GM23248 (cell line): ENCODE results near the gene CCND2. TPM values are rescaled to one million over a fixed set of nuclear protein-coding genes. Genes with fewer than 3 reads are reported as not detected.

ENCODE experiments used
- DNase-seq: peaks from one replicate; pipeline ENCODE4 v3.0.0-alpha.2; 2015
- H2AFZ ChIP-seq: fragments of 200-600 bp; sonication (generic); 2 replicates; pipeline ENCODE4 v1.6.1; 2016; ENCODE audit warnings: antibody characterized with exemption
- H3F3A ChIP-seq: fragments of 200-600 bp; sonication (generic); 2 replicates; pipeline ENCODE4 v1.6.1; 2016; ENCODE audit warnings: mild to moderate bottlenecking, antibody characterized with exemption, mixed run types; ENCODE audit not compliant: insufficient read depth
- H3K27ac ChIP-seq: fragments of 200-600 bp; sonication (generic); 2 replicates; pipeline ENCODE4 v1.5.1; 2016; ENCODE audit warnings: mild to moderate bottlenecking
- H3K27me3 ChIP-seq: fragments of 200-600 bp; sonication (generic); replicated peaks from 2 replicates; pipeline ENCODE4 v1.6.1; 2016; ENCODE audit warnings: mild to moderate bottlenecking; ENCODE audit not compliant: insufficient read depth
- H3K36me3 ChIP-seq: fragments of 200-600 bp; sonication (generic); 2 replicates; pipeline ENCODE4 v1.6.1; 2016; ENCODE audit warnings: low read depth, mild to moderate bottlenecking
- H3K4me1 ChIP-seq: fragments of 200-600 bp; sonication (generic); 2 replicates; pipeline ENCODE4 v1.6.1; 2016; ENCODE audit warnings: mild to moderate bottlenecking; ENCODE audit not compliant: insufficient read depth
- H3K4me2 ChIP-seq: fragments of 200-600 bp; sonication (generic); one replicate; pipeline ENCODE4 v1.6.1; 2016; ENCODE audit warnings: mild to moderate bottlenecking; ENCODE audit not compliant: unreplicated experiment
- H3K4me3 ChIP-seq: fragments of 200-600 bp; sonication (generic); 2 replicates; pipeline ENCODE4 v1.5.1; 2016; ENCODE audit warnings: mild to moderate bottlenecking
- H3K79me2 ChIP-seq: fragments of 200-600 bp; sonication (generic); 2 replicates; pipeline ENCODE4 v1.6.1; 2016; ENCODE audit warnings: mild to moderate bottlenecking; ENCODE audit not compliant: insufficient read depth
- H3K9ac ChIP-seq: fragments of 200-600 bp; sonication (generic); 2 replicates; pipeline ENCODE4 v1.6.1; 2016; ENCODE audit warnings: mild to moderate bottlenecking
- H3K9me2 ChIP-seq: fragments of 200-600 bp; sonication (generic); 2 replicates; pipeline ENCODE4 v1.6.1; 2016; ENCODE audit warnings: mixed run types, mild to moderate bottlenecking, moderate library complexity; ENCODE audit not compliant: insufficient read depth
- H3K9me3 ChIP-seq: fragments of 200-600 bp; sonication (generic); one replicate; pipeline ENCODE4 v1.6.1; 2017; ENCODE audit warnings: low read depth
- H4K20me1 ChIP-seq: fragments of 200-600 bp; sonication (generic); 2 replicates; pipeline ENCODE4 v1.6.0; 2016; ENCODE audit not compliant: insufficient read depth
- EZH2 ChIP-seq: fragments of 200-600 bp; sonication (generic); IDR thresholded peaks from 2 replicates; pipeline ENCODE4 v1.6.1; 2018; ENCODE audit warnings: antibody characterized with exemption, mild to moderate bottlenecking; ENCODE audit not compliant: insufficient read depth, poor library complexity, severe bottlenecking
- EZH2phosphoT487 ChIP-seq: fragments of 200-600 bp; sonication (generic); IDR thresholded peaks from 2 replicates; pipeline ENCODE4 v1.6.1; 2018; ENCODE audit warnings: antibody characterized with exemption, moderate library complexity, mild to moderate bottlenecking, low read depth; ENCODE audit not compliant: insufficient read depth
- WGBS, 2 experiments: methylation state at CpG; one replicate each; pipeline ENCODE4 v1.1.6; 2015 to 2017; ENCODE audit warnings: low lambda C conversion rate in 2 of 2, low coverage in 1 of 2; ENCODE audit errors: missing lambda C conversion rate in 2 of 2; 5-methylcytosine and 5-hydroxymethylcytosine counted together
- in situ Hi-C: fragments of 300-500 bp; cut with MboI; formaldehyde crosslinking; loops from 2 replicates; pipeline ENCODE4 v1.15.0; 2020
- polyA plus RNA-seq: library from polyadenylated mRNA; unstranded; fragments of >200 nt; fragmentation: Nextera tagmentation; extraction: Ambion mirVana; gene quantifications from 2 replicates; pipeline ENCODE4 v1.2.1, GENCODE V29; 2016
- total RNA-seq: library from RNA; depleted of rRNA; stranded (reverse); fragments of >200 nt; shearing (Covaris generic); gene quantifications from 2 replicates; pipeline ENCODE4 v1.2.3, GENCODE V29; 2014

CCND2 gene
- total and polyA plus RNA-seq, 2 experiments from 2014 or later: 2.9 to 4.9 TPM

GRCh38 chr12:4228122-4228580, 45.4 kb upstream of the CCND2 start:
- in situ Hi-C loops: no loop called here
- no peaks in the 10 kb centered on the region for H3K4me1 ChIP-seq
- H3K9ac ChIP-seq: no peak overlapping the region
- H3K27me3 ChIP-seq: no peaks in the 10 kb centered on the region
- no peak overlapping the region for H2AFZ ChIP-seq
- H3F3A ChIP-seq: no peaks in the 10 kb centered on the region
- TF ChIP-seq EZH2phosphoT487: no peak
- H3K36me3 ChIP-seq: no peaks in the 10 kb centered on the region
- no peak overlapping the region for H3K4me2 ChIP-seq
- H3K79me2 ChIP-seq: no peaks in the 10 kb centered on the region
- WGBS, 2 experiments: 37 to 45% methylated on average over 18 of the region's 18 CpGs
- H3K4me3 ChIP-seq: no peak overlapping the region
- no peak for DNase-seq
- no peaks in the 10 kb centered on the region for H3K9me3 ChIP-seq
- no peaks in the 10 kb centered on the region for H4K20me1 ChIP-seq
- no peak overlapping the region for H3K27ac ChIP-seq
- H3K9me2 ChIP-seq: no peaks in the 10 kb centered on the region

GRCh38 chr12:4230526-4230925, 43.0 kb upstream of the CCND2 start:
- no peak for TF ChIP-seq EZH2phosphoT487
- no peak for TF ChIP-seq EZH2
- H2AFZ ChIP-seq: no peak overlapping the region

DNA sequence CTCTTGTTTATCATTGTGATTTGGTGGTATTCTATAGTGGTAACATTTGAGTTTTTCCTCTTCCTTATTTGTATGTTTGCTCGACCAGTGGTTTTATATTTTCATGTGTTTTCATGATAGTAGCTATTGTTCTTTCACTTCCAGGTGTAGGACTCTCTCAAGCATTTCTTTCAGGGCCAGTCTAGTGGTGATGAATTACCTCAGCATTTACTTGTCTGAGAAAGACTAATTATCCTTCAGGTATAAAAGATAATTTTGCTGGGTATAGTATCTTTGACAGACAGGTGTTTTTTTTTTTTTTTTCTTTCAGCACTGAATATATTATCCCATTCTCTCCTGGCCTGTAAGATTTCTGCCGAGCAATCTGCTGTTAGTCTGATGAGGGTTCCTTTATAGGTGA, 35.0 kb upstream of the CCND2 start:
- Histone ChIP-seq H4K20me1 (no peaks in the 10 kb centered on the region), H3K4me2 (no peak overlapping the region), H2AFZ (no peak overlapping the region), H3F3A (no peaks in the 10 kb centered on the region), H3K27me3 (0 out of 2 replicates have a peak, but pooled peaks cover 5% of the 10 kb centered on the region), H3K79me2 (no peaks in the 10 kb centered on the region), H3K4me3 (no peak overlapping the region), H3K9me3 (no peaks in the 10 kb centered on the region), H3K4me1 (no peaks in the 10 kb centered on the region), H3K9me2 (no peaks in the 10 kb centered on the region), H3K27ac (no peak overlapping the region), H3K9ac (no peak overlapping the region), H3K36me3 (no peaks in the 10 kb centered on the region)
- TF ChIP-seq EZH2 (no peak), EZH2phosphoT487 (no peak)
- 23 to 24% methylated on average over 2 of the region's 2 CpGs for WGBS, 2 experiments
- no peak for DNase-seq
- in situ Hi-C loops: no loop called here

More at GRCh38 chr12:4230526-4230925, 43.0 kb upstream of the CCND2 start:
- Histone ChIP-seq H3K27ac (no peak overlapping the region), H3K9me2 (no peaks in the 10 kb centered on the region), H3F3A (no peaks in the 10 kb centered on the region), H3K9me3 (no peaks in the 10 kb centered on the region), H3K27me3 (no peaks in the 10 kb centered on the region), H4K20me1 (no peaks in the 10 kb centered on the region), H3K4me3 (no peak overlapping the region), H3K4me1 (no peaks in the 10 kb centered on the region), H3K4me2 (no peak overlapping the region), H3K9ac (no peak overlapping the region), H3K36me3 (no peaks in the 10 kb centered on the region), H3K79me2 (no peaks in the 10 kb centered on the region)
- in situ Hi-C loops: no loop called here
- WGBS, 2 experiments: 28 to 36% methylated on average over 6 of the region's 6 CpGs
- no peak for DNase-seq

GRCh38 chr12:4239746-4240145, 33.8 kb upstream of the CCND2 start:
- no peak for DNase-seq
- H2AFZ ChIP-seq: no peak overlapping the region
- TF ChIP-seq EZH2 (no peak), EZH2phosphoT487 (no peak)
- no peaks in the 10 kb centered on the region for H3K9me2 ChIP-seq
- 52 to 62% methylated on average over 4 of the region's 4 CpGs for WGBS, 2 experiments
- H3K9ac ChIP-seq: no peak overlapping the region
- no peaks in the 10 kb centered on the region for H3K79me2 ChIP-seq
- H3K4me2 ChIP-seq: no peak overlapping the region
- H3K27me3 ChIP-seq: 0 out of 2 replicates have a peak, but pooled peaks cover 5% of the 10 kb centered on the region
- H3K27ac ChIP-seq: no peak overlapping the region
- H3K4me1 ChIP-seq: no peaks in the 10 kb centered on the region
- H3K36me3 ChIP-seq: no peaks in the 10 kb centered on the region
- in situ Hi-C loops: no loop called here
- no peaks in the 10 kb centered on the region for H3K9me3 ChIP-seq
- H4K20me1 ChIP-seq: no peaks in the 10 kb centered on the region
- no peaks in the 10 kb centered on the region for H3F3A ChIP-seq
- no peak overlapping the region for H3K4me3 ChIP-seq
